Skeletal muscle tissue (tissue), 4 donors: ENCODE data around the gene KCNMA1. TPM values are rescaled to one million over a fixed set of nuclear protein-coding genes. Genes with fewer than 3 reads are reported as not detected.

Experiments used
- H3K27ac ChIP-seq: one replicate; pipeline ENCODE4 v1.7.0; 2013; ENCODE audit warnings: mild to moderate bottlenecking, low read depth, low read length, inconsistent platforms
- H3K27me3 ChIP-seq, 3 donors: one replicate each; pipeline ENCODE4 v1.7.0; 2013; ENCODE audit warnings: low read length in 3 of 3; ENCODE audit not compliant: control insufficient read depth in 3 of 3, insufficient read depth in 3 of 3
- H3K36me3 ChIP-seq, 3 donors: one replicate each; pipeline ENCODE4 v1.7.0; 2013; ENCODE audit warnings: low read length in 3 of 3; ENCODE audit not compliant: control insufficient read depth in 3 of 3, insufficient read depth in 3 of 3
- H3K4me1 ChIP-seq, 3 donors: one replicate each; pipeline ENCODE4 v1.7.0; 2013; ENCODE audit warnings: low read length in 3 of 3, mild to moderate bottlenecking in 3 of 3; ENCODE audit not compliant: control insufficient read depth in 3 of 3, insufficient read depth in 3 of 3
- H3K4me3 ChIP-seq, 3 donors: one replicate each; pipeline ENCODE4 v1.7.0; 2013; ENCODE audit warnings: low read length in 3 of 3
- H3K9ac ChIP-seq, 3 donors: one replicate each; pipeline ENCODE4 v1.7.0; 2013; ENCODE audit warnings: low read length in 3 of 3, mild to moderate bottlenecking in 3 of 3, moderate library complexity in 2 of 3, low read depth in 1 of 3
- H3K9me3 ChIP-seq, 3 donors: one replicate each; pipeline ENCODE4 v1.7.0; 2013; ENCODE audit warnings: low read length in 3 of 3; ENCODE audit not compliant: control insufficient read depth in 3 of 3
- total RNA-seq: library from RNA; depleted of rRNA; stranded (reverse); fragments of >200 nt; gene quantifications from one replicate; pipeline ENCODE4 v1.2.3, GENCODE V29; 2014
- donor health status: Osteomylitis.

KCNMA1 gene
- total RNA-seq, 1 donor from 2014 or later = 18.8 TPM

DNA sequence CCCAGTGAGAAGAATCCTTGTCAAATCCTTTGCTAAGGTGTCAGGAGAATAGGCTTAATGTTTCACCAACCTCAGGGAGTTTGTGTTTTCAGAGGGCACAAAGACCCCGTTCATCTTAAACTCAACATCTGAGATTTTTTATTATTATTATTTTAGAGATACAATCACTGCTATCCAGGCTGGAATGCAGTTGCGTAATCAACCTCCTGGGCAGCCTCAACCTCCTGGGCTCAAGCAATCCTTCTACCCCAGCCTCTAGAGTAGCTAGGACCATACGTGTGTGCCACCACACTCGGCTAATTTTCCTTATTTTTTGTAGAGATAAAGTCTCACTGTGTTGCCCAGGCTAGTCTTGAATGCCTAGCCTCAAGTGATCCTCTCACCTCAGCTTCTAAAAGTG, 599.2 kb downstream of the KCNMA1 start:
- Histone ChIP-seq H3K4me1 (no peaks in the 10 kb centered on the region), H3K27me3 (no peaks in the 10 kb centered on the region), H3K4me3 (no peak overlapping the region), H3K36me3 (peaks cover 0 to 3% (median 0%) of the 10 kb centered on the region in 3 donors), H3K27ac (no peak overlapping the region), H3K9me3 (no peaks in the 10 kb centered on the region), H3K9ac (no peak overlapping the region)

DNA sequence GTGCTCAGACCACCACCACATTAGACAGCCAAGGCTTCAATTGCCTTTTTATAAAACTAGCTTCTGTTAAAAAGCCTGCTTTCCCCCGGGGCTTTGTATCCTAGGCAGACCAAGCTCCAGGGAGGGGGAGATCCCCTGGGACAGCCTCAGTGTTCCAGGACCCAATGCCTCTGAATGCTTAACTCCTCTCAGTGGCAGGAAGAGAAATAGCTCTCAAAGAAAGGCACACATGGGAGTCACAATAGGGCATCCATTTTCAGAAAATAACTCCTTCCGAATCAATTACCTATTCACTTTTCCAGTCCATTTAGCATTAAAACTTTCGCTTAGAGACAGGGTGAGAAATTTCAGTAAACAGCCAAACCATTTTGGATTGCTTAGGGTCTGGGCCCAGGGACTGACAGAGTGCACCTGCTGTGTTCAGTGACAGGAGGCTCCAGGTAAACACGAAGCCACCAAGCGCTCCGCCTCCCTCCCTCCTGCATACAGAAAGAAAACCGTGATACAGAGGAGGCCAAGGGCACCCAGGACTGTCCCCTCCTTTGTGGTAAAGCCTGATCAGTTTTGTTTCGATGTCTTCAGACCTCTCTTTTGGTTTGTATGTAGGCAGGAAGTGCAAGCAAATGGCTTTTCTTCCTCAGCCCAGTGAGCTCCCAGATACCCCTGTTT, 599.7 kb downstream of the KCNMA1 start:
- H3K9ac ChIP-seq = no peak overlapping the region

GRCh38 chr10:77036993-77037734, 600.4 kb downstream of the KCNMA1 start:
- Histone ChIP-seq H3K36me3 (peaks cover 0 to 3% (median 0%) of the 10 kb centered on the region in 3 donors), H3K9me3 (no peaks in the 10 kb centered on the region), H3K27me3 (no peaks in the 10 kb centered on the region), H3K9ac (no peak overlapping the region), H3K27ac (no peak overlapping the region), H3K4me3 (no peak overlapping the region), H3K4me1 (no peaks in the 10 kb centered on the region)

More for the DNA sequence above, 599.7 kb downstream of the KCNMA1 start:
- Histone ChIP-seq H3K27me3 (no peaks in the 10 kb centered on the region), H3K27ac (no peak overlapping the region), H3K9me3 (no peaks in the 10 kb centered on the region), H3K4me3 (no peak overlapping the region), H3K36me3 (peaks cover 0 to 3% (median 0%) of the 10 kb centered on the region in 3 donors), H3K4me1 (no peaks in the 10 kb centered on the region)

GRCh38 chr10:77036276-77036675, 601.3 kb downstream of the KCNMA1 start:
- H3K36me3 ChIP-seq = peaks cover 0 to 3% (median 0%) of the 10 kb centered on the region in 3 donors
- H3K27ac ChIP-seq = no peak overlapping the region
- no peaks in the 10 kb centered on the region for H3K4me1 ChIP-seq
- no peaks in the 10 kb centered on the region for H3K9me3 ChIP-seq
- H3K9ac ChIP-seq = no peak overlapping the region
- no peak overlapping the region for H3K4me3 ChIP-seq
- no peaks in the 10 kb centered on the region for H3K27me3 ChIP-seq

- no peaks in the 10 kb centered on the region for H3K27me3 ChIP-seq
- H3K4me1 ChIP-seq = no peaks in the 10 kb centered on the region
- H3K27ac ChIP-seq = no peak overlapping the region
- peaks cover 0 to 3% (median 0%) of the 10 kb centered on the region in 3 donors for H3K36me3 ChIP-seq
- H3K4me3 ChIP-seq = no peak overlapping the region
- H3K9me3 ChIP-seq = no peaks in the 10 kb centered on the region
- H3K9ac ChIP-seq = no peak overlapping the region
These were observed 602.8 kb downstream of the KCNMA1 start for GRCh38 chr10:77034795-77035194.

DNA sequence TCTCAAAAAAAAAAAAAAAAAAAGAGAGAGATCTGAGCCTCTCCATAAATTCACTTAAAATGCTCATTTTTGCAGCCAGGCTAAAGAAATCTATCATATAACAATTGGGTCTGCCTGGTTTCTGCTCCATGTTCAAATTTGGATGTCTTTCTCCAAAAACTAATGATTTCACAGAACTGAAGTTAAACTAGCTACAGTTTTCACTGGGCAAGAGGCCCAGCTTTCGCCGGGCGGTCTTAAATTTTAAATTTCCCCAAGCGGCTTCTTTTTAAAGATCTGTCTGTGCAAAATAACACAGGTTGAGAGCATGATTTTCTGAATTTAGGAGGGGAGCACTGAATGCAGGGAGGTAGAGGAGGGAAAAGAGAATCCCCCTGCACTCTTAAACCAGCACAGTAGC, 603.4 kb downstream of the KCNMA1 start:
- Histone ChIP-seq H3K9me3 (no peaks in the 10 kb centered on the region), H3K27me3 (no peaks in the 10 kb centered on the region), H3K36me3 (peaks cover 0 to 3% (median 0%) of the 10 kb centered on the region in 3 donors), H3K27ac (no peak overlapping the region), H3K9ac (no peak overlapping the region), H3K4me3 (no peak overlapping the region), H3K4me1 (no peaks in the 10 kb centered on the region)

DNA sequence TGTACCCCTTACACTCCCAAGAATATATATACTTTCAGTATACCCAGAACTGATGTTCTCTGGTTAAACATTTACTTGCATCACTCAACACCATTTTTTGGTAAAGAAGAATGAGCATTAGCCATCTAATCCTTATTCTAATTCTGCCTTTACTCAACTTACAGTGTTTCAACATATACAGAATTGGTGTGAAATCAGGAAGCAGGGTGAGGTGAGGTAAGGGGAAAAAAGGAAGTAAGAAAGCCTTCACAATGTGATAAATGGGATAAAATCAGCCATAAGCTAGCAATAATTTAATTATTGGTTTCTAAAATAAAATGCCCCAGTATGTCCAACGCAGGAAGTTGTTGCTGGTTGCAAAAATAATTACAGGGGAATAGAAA, 605.4 kb downstream of the KCNMA1 start:
- H3K9ac ChIP-seq = no peak overlapping the region
- H3K9me3 ChIP-seq = no peaks in the 10 kb centered on the region
- no peaks in the 10 kb centered on the region for H3K27me3 ChIP-seq
- no peak overlapping the region for H3K27ac ChIP-seq
- H3K4me1 ChIP-seq = no peaks in the 10 kb centered on the region
- no peak overlapping the region for H3K4me3 ChIP-seq
- H3K36me3 ChIP-seq = no peaks in the 10 kb centered on the region

DNA sequence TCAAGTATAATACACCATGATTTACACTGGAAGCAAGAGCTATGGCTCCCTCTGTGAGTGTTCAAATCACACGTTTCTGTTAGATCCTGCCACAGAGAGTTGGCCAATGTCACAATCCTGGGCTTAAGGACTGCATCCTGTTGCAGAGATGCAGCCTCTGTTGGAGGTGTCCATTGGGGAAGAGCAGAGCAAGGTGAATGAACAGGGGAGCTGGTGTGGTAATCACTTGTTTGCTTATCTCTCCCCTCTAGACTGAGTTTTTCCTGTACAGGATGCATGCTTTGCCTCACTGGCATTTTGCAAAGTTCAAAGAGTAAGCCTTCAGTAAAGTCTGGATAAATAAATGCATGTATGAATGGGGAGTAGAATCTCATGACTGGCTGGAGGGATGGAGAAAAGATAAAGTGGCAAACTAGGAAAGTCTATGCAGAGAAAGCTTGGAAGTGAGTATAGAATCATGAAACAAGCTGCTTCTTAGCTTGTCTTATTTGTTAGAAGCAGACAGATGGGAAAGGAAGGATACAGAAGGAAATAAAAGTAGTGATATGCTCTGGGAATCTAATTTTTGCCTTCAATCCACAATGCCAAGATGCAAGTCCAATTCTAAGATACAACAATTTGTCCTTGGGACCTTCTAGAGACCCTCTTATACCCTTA, 605.9 kb downstream of the KCNMA1 start:
- H3K27me3 ChIP-seq = no peaks in the 10 kb centered on the region
- H3K9me3 ChIP-seq = no peaks in the 10 kb centered on the region
- no peak overlapping the region for H3K27ac ChIP-seq
- H3K4me3 ChIP-seq = no peak overlapping the region
- no peaks in the 10 kb centered on the region for H3K36me3 ChIP-seq
- H3K9ac ChIP-seq = no peak overlapping the region
- no peaks in the 10 kb centered on the region for H3K4me1 ChIP-seq

DNA sequence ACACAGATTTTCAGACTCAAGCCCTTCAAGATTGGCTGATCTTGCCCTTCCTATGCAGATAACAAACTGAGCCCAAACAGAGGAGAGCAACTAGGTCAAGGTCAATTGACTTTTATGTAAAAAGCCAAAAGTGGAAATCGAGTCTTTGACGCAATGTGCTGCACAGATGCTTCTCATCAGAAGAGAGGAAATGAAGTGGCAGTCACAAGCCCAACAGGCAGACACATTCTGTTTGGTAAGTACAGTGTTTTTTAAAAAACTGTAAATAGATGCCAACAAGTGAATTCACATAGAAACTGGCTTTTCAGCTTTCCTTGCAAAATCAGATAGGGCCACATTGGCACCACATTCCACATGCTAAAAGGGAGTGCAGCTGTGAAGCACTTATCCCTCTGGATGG, 606.6 kb downstream of the KCNMA1 start:
- H3K4me3 ChIP-seq = no peak overlapping the region
- no peak overlapping the region for H3K27ac ChIP-seq
- H3K36me3 ChIP-seq = no peaks in the 10 kb centered on the region
- H3K4me1 ChIP-seq = no peaks in the 10 kb centered on the region
- H3K9ac ChIP-seq = no peak overlapping the region
- H3K9me3 ChIP-seq = no peaks in the 10 kb centered on the region
- H3K27me3 ChIP-seq = no peaks in the 10 kb centered on the region
